Hepatocyte (in vitro differentiated cells): Measurements from ENCODE around the gene CIDEC. TPM values are rescaled to one million over a fixed set of nuclear protein-coding genes. Genes with fewer than 3 reads are reported as not detected.

Source experiments
- DNase-seq: peaks from one replicate; pipeline ENCODE4 v3.0.0-alpha.2; 2016; ENCODE audit warnings: low spot score
- H2AFZ ChIP-seq: fragments of 200-600 bp; sonication (generic); 2 replicates; pipeline ENCODE4 v1.6.0; 2016; ENCODE audit warnings: antibody characterized with exemption, mild to moderate bottlenecking
- H3K27ac ChIP-seq: fragments of 200-600 bp; sonication (generic); 2 replicates; pipeline ENCODE4 v1.5.1; 2016; ENCODE audit warnings: mild to moderate bottlenecking
- H3K27me3 ChIP-seq: fragments of 200-600 bp; sonication (generic); 2 replicates; pipeline ENCODE4 v1.6.1; 2016
- H3K36me3 ChIP-seq: fragments of 200-600 bp; sonication (generic); replicated peaks from 2 replicates; pipeline ENCODE4 v1.5.1; 2016; ENCODE audit warnings: low read depth; ENCODE audit not compliant: insufficient read depth
- H3K4me1 ChIP-seq: fragments of 200-600 bp; sonication (generic); 2 replicates; pipeline ENCODE4 v1.5.1; 2016; ENCODE audit warnings: mild to moderate bottlenecking, moderate library complexity; ENCODE audit not compliant: insufficient read depth
- H3K4me2 ChIP-seq: fragments of 200-600 bp; sonication (generic); 2 replicates; pipeline ENCODE4 v1.6.0; 2016
- H3K4me3 ChIP-seq: fragments of 200-600 bp; sonication (generic); 2 replicates; pipeline ENCODE4 v1.5.1; 2016; ENCODE audit warnings: mild to moderate bottlenecking
- H3K79me2 ChIP-seq: fragments of 200-600 bp; sonication (generic); 2 replicates; pipeline ENCODE4 v1.6.0; 2017; ENCODE audit warnings: mild to moderate bottlenecking
- H3K9me2 ChIP-seq: fragments of 200-600 bp; sonication (generic); replicated peaks from 2 replicates; pipeline ENCODE4 v1.6.0; 2017; ENCODE audit warnings: mild to moderate bottlenecking; ENCODE audit not compliant: insufficient read depth
- H3K9me3 ChIP-seq: fragments of 200-600 bp; sonication (generic); 2 replicates; pipeline ENCODE4 v1.5.1; 2016; ENCODE audit warnings: low read depth, mild to moderate bottlenecking
- H4K20me1 ChIP-seq: fragments of 200-600 bp; sonication (generic); 2 replicates; pipeline ENCODE4 v1.6.0; 2016; ENCODE audit warnings: mild to moderate bottlenecking; ENCODE audit not compliant: insufficient read depth, poor library complexity, severe bottlenecking
- EZH2 ChIP-seq: fragments of 200-600 bp; sonication (generic); IDR thresholded peaks from 2 replicates; pipeline ENCODE4 v1.6.1; 2016; ENCODE audit warnings: antibody characterized with exemption, mild to moderate bottlenecking, borderline replicate concordance
- EZH2phosphoT487 ChIP-seq: fragments of 200-600 bp; sonication (generic); IDR thresholded peaks from one replicate; pipeline ENCODE4 v1.6.1; 2018; ENCODE audit warnings: antibody characterized with exemption, mild to moderate bottlenecking, low read depth, moderate library complexity; ENCODE audit not compliant: unreplicated experiment, severe bottlenecking
- WGBS: methylation state at CpG from one replicate; pipeline ENCODE4 v1.1.6; 2016; ENCODE audit warnings: low lambda C conversion rate; ENCODE audit errors: missing lambda C conversion rate; 5-methylcytosine and 5-hydroxymethylcytosine counted together
- polyA plus RNA-seq: library from polyadenylated mRNA; unstranded; fragments of >200 nt; fragmentation: Nextera tagmentation; extraction: Ambion mirVana; gene quantifications from 2 replicates; pipeline ENCODE4 v1.2.1, GENCODE V29; 2016
- total RNA-seq: library from RNA; depleted of rRNA; stranded (reverse); fragments of >200 nt; gene quantifications from 2 replicates; pipeline ENCODE4 v1.2.3, GENCODE V29; 2014
- TF ChIP-seq, protein P1 (sequence below): fragments of 200-600 bp; sonication (generic); IDR thresholded peaks from 2 replicates; pipeline ENCODE4 v1.5.1; 2016; ENCODE audit warnings: antibody characterized with exemption, mild to moderate bottlenecking; ENCODE audit not compliant: poor library complexity

CIDEC gene
- total and polyA plus RNA-seq, 2 experiments from 2014 or later, result 16.6 to 37.3 TPM

- H3K27ac ChIP-seq, result peak overlapping the region; percentile 75
- H2AFZ ChIP-seq, result peak overlapping the region; percentile 1
Measured at GRCh38 chr3:9864200-9864927, 15.7 kb downstream of the CIDEC start.

GRCh38 chr3:9863058-9863772, 16.8 kb downstream of the CIDEC start:
- no peak for DNase-seq
- peaks cover 17% of the 10 kb centered on the region for H3K4me1 ChIP-seq
- no peaks in the 10 kb centered on the region for H4K20me1 ChIP-seq
- TF ChIP-seq EZH2 (no peak), EZH2phosphoT487 (no peak)
- TF ChIP-seq, protein P1, sequence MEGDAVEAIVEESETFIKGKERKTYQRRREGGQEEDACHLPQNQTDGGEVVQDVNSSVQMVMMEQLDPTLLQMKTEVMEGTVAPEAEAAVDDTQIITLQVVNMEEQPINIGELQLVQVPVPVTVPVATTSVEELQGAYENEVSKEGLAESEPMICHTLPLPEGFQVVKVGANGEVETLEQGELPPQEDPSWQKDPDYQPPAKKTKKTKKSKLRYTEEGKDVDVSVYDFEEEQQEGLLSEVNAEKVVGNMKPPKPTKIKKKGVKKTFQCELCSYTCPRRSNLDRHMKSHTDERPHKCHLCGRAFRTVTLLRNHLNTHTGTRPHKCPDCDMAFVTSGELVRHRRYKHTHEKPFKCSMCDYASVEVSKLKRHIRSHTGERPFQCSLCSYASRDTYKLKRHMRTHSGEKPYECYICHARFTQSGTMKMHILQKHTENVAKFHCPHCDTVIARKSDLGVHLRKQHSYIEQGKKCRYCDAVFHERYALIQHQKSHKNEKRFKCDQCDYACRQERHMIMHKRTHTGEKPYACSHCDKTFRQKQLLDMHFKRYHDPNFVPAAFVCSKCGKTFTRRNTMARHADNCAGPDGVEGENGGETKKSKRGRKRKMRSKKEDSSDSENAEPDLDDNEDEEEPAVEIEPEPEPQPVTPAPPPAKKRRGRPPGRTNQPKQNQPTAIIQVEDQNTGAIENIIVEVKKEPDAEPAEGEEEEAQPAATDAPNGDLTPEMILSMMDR, result no peak
- peak overlapping the region; percentile 71 for H2AFZ ChIP-seq
- H3K36me3 ChIP-seq, result no peaks in the 10 kb centered on the region
- H3K4me2 ChIP-seq, result peak overlapping the region; percentile 84
- no peak overlapping the region for H3K4me3 ChIP-seq
- no peaks in the 10 kb centered on the region for H3K9me2 ChIP-seq
- no peaks in the 10 kb centered on the region for H3K79me2 ChIP-seq
- H3K27me3 ChIP-seq, result no peaks in the 10 kb centered on the region
- peak overlapping the region; percentile 75 for H3K27ac ChIP-seq
- H3K9me3 ChIP-seq, result no peaks in the 10 kb centered on the region
- WGBS, result 76% methylated on average over 18 of the region's 22 CpGs

More at GRCh38 chr3:9864200-9864927, 15.7 kb downstream of the CIDEC start:
- no peaks in the 10 kb centered on the region for H3K9me3 ChIP-seq
- no peaks in the 10 kb centered on the region for H3K9me2 ChIP-seq
- no peaks in the 10 kb centered on the region for H4K20me1 ChIP-seq
- peak overlapping the region; percentile 11 for H3K4me2 ChIP-seq
- TF ChIP-seq EZH2 (no peak), EZH2phosphoT487 (no peak)
- TF ChIP-seq, protein P1, result no peak
- no peak overlapping the region for H3K4me3 ChIP-seq
- H3K79me2 ChIP-seq, result no peaks in the 10 kb centered on the region
- peaks cover 17% of the 10 kb centered on the region for H3K4me1 ChIP-seq
- no peaks in the 10 kb centered on the region for H3K27me3 ChIP-seq
- peak; percentile 74 for DNase-seq
- 55% methylated on average over 16 of the region's 16 CpGs for WGBS
- no peaks in the 10 kb centered on the region for H3K36me3 ChIP-seq

DNA sequence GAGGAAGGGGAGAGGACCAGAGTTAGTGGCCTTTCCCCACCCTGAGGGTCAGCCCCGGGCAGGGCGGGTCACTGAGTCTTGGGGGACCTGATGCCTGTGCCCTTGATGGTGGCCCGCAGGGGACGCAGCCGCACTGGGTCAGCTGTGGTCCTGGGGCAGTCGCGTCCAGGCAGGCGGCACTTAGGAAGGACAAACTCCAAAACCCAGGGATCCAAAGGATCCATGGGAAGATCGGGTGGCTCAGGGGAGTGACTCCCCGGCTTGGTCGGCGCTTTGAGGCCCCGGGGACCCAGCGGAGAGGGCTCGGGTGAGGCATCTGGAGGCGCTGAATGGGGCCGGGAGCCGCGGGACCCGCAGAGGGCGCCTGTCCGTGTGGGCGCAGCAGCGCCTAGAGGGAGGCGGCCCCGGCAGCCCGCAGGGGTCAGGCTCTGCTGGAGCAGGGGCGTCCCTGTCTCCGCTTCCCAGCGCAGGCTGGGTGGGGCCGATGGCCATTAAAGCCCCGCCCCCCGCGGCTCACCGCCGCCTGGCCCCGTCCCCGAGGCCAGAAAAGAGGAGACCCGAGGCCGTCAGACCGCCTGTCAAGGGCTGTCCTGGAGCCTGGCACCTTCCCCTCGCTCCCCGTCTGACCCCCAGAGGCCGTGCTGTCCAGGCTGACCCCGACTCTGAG, 17.5 kb downstream of the CIDEC start:
- no peak for TF ChIP-seq EZH2
- no peak for TF ChIP-seq EZH2phosphoT487
- TF ChIP-seq, protein P1, result peak; percentile 58
- H3K79me2 ChIP-seq, result no peaks in the 10 kb centered on the region
- no peak overlapping the region for H3K27ac ChIP-seq
- H2AFZ ChIP-seq, result peak overlapping the region; percentile 71
- H3K4me2 ChIP-seq, result peak overlapping the region; percentile 84
- DNase-seq, result peak; percentile 84
- H3K4me1 ChIP-seq, result peaks cover 17% of the 10 kb centered on the region
- WGBS, result 15% methylated on average over 28 of the region's 45 CpGs
- no peaks in the 10 kb centered on the region for H3K27me3 ChIP-seq
- no peaks in the 10 kb centered on the region for H3K9me2 ChIP-seq
- H3K36me3 ChIP-seq, result no peaks in the 10 kb centered on the region
- H4K20me1 ChIP-seq, result no peaks in the 10 kb centered on the region
- no peaks in the 10 kb centered on the region for H3K9me3 ChIP-seq
- H3K4me3 ChIP-seq, result no peak overlapping the region
